Measurements from ENCODE around the gene ARHGAP21.

DNA sequence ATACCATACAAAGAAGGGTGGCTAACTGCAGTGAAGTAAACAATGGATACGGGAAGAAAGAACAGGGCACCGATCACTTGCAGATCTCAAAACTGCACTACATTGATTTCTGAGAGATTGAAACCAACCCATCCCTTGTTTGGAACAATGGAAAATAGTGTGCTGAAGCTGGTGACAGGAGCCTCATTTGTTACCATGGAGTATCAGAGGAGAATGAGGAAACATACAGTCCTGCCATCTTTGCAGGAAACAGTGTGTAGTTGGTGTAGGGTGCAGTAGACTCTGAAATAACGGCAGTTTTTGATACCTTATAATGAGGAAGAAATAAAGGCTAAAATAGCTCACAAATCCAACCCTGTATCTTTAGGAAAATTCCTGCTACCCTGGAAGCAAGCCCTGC is 118.5 kb downstream of the ARHGAP21 start:
- TF ChIP-seq, protein P1, sequence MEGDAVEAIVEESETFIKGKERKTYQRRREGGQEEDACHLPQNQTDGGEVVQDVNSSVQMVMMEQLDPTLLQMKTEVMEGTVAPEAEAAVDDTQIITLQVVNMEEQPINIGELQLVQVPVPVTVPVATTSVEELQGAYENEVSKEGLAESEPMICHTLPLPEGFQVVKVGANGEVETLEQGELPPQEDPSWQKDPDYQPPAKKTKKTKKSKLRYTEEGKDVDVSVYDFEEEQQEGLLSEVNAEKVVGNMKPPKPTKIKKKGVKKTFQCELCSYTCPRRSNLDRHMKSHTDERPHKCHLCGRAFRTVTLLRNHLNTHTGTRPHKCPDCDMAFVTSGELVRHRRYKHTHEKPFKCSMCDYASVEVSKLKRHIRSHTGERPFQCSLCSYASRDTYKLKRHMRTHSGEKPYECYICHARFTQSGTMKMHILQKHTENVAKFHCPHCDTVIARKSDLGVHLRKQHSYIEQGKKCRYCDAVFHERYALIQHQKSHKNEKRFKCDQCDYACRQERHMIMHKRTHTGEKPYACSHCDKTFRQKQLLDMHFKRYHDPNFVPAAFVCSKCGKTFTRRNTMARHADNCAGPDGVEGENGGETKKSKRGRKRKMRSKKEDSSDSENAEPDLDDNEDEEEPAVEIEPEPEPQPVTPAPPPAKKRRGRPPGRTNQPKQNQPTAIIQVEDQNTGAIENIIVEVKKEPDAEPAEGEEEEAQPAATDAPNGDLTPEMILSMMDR (IDR thresholded peaks at IDR 0.05), result no peak
- no peak for TF ChIP-seq EZH2 (IDR thresholded peaks at IDR 0.05; ENCODE audit: borderline replicate concordance, insufficient read depth, low read depth, low read length, poor library complexity, severe bottlenecking)

Measured in B cell (primary cell).